ENCODE data around the gene OLFML3.

Gene OLFML3

DNA sequence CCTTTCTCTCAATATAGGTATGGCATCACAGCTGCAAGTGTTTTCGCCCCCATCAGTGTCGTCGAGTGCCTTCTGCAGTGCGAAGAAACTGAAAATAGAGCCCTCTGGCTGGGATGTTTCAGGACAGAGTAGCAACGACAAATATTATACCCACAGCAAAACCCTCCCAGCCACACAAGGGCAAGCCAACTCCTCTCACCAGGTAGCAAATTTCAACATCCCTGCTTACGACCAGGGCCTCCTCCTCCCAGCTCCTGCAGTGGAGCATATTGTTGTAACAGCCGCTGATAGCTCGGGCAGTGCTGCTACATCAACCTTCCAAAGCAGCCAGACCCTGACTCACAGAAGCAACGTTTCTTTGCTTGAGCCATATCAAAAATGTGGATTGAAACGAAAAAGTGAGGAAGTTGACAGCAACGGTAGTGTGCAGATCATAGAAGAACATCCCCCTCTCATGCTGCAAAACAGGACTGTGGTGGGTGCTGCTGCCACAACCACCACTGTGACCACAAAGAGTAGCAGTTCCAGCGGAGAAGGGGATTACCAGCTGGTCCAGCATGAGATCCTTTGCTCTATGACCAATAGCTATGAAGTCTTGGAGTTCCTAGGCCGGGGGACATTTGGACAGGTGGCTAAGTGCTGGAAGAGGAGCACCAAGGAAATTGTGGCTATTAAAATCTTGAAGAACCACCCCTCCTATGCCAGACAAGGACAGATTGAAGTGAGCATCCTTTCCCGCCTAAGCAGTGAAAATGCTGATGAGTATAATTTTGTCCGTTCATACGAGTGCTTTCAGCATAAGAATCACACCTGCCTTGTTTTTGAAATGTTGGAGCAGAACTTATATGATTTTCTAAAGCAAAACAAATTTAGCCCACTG lies 38.7 kb upstream of the OLFML3 start:
- TF ChIP-seq, protein P1, sequence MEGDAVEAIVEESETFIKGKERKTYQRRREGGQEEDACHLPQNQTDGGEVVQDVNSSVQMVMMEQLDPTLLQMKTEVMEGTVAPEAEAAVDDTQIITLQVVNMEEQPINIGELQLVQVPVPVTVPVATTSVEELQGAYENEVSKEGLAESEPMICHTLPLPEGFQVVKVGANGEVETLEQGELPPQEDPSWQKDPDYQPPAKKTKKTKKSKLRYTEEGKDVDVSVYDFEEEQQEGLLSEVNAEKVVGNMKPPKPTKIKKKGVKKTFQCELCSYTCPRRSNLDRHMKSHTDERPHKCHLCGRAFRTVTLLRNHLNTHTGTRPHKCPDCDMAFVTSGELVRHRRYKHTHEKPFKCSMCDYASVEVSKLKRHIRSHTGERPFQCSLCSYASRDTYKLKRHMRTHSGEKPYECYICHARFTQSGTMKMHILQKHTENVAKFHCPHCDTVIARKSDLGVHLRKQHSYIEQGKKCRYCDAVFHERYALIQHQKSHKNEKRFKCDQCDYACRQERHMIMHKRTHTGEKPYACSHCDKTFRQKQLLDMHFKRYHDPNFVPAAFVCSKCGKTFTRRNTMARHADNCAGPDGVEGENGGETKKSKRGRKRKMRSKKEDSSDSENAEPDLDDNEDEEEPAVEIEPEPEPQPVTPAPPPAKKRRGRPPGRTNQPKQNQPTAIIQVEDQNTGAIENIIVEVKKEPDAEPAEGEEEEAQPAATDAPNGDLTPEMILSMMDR (IDR thresholded peaks at IDR 0.05): no peak
- Histone ChIP-seq H3K27me3 (no peaks in the 10 kb centered on the region), H3K9me3 (no peaks in the 10 kb centered on the region), H3K4me1 (ENCODE audit: control insufficient read depth in 1 of 2, insufficient read depth in 1 of 2, low read depth in 1 of 2, low read length in 1 of 2) (peaks cover 82 to 93% of the 10 kb centered on the region in 2 experiments), H3K36me3 (peaks cover 19% of the 10 kb centered on the region), H3K27ac (peak overlapping the region; percentile 76), H3K4me3 (ENCODE audit: low read depth in 1 of 2, low read length in 1 of 2) (peak overlapping the region; percentile 15 to 27)

DNA sequence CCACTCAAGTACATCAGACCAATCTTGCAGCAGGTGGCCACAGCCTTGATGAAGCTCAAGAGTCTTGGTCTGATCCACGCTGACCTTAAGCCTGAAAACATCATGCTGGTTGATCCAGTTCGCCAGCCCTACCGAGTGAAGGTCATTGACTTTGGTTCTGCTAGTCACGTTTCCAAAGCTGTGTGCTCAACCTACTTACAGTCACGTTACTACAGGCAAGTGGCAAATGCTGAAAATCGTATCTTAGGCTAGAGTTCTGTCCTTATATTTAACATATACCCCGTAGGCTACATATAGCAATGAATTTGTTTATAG lies 38.1 kb upstream of the OLFML3 start:
- no peaks in the 10 kb centered on the region for H3K27me3 ChIP-seq
- H3K4me1 ChIP-seq (ENCODE audit: control insufficient read depth in 1 of 2, insufficient read depth in 1 of 2, low read depth in 1 of 2, low read length in 1 of 2): peaks cover 82 to 93% of the 10 kb centered on the region in 2 experiments
- no peak overlapping the region for H3K4me3 ChIP-seq (ENCODE audit: low read depth in 1 of 2, low read length in 1 of 2)
- peak overlapping the region; percentile 76 for H3K27ac ChIP-seq
- H3K9me3 ChIP-seq: no peaks in the 10 kb centered on the region
- TF ChIP-seq, protein P1 (IDR thresholded peaks at IDR 0.05): no peak
- H3K36me3 ChIP-seq: peaks cover 19% of the 10 kb centered on the region

DNA sequence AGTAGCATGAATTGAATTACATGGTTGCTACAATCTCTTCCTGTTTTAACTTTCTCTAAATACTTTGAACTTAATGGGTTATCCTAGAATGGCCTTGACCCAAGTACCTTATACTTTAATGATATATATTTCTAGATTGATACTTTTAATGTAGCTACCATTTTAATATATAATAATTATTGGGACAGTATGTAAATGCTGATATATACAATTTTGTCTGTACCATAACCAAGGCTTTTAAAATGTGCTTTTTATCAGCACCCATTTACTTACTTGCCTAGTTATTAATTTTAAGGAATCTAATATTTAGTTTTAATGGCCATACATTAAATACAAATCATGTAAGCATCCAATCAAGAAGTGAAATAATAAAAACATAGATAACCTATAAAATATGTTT lies 36.7 kb upstream of the OLFML3 start:
- TF ChIP-seq, protein P1 (IDR thresholded peaks at IDR 0.05): no peak
- H3K9me3 ChIP-seq: no peaks in the 10 kb centered on the region
- H3K27me3 ChIP-seq: no peaks in the 10 kb centered on the region
- H3K36me3 ChIP-seq: peaks cover 19% of the 10 kb centered on the region
- H3K27ac ChIP-seq: peak overlapping the region; percentile 63
- no peak overlapping the region for H3K4me3 ChIP-seq (ENCODE audit: low read depth in 1 of 2, low read length in 1 of 2)
- peaks cover 82 to 93% of the 10 kb centered on the region in 2 experiments for H3K4me1 ChIP-seq (ENCODE audit: control insufficient read depth in 1 of 2, insufficient read depth in 1 of 2, low read depth in 1 of 2, low read length in 1 of 2)

DNA sequence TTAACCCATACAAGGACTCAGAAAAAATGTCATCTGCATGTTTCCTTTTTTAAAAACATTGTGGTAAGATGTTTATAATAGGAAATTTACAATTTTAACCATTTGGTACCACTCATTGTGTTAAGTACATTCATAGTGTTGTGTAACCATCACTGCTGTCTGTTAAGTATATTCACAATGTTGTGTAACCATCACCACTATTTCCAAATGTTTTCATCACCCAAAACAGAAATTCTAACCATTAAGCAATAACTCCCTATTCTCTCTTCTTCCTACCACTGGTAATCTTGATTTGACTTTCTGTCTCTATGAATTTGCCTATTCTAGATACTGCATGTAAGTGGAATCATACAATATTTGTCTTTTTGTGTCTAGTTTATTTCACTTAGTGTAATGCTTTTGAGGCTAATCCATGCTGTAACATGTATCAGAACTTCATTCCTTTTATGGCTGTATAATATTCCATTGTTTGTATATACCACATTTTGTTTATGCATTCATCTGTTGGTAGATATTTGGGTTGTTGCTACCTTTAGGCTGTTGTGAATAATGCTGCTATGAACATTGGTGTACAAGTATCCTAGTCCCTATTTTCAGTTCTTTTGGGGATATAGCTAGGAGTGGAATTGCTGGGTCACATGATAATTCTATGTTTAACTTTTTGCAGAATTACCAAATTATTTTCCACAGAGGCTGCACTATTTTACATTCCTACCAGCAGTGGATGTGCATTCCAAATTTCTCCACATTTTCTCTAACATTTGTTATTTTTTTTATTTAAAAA lies 36.1 kb upstream of the OLFML3 start:
- Histone ChIP-seq H3K4me1 (ENCODE audit: control insufficient read depth in 1 of 2, insufficient read depth in 1 of 2, low read depth in 1 of 2, low read length in 1 of 2) (peaks cover 82 to 95% of the 10 kb centered on the region in 2 experiments), H3K9me3 (no peaks in the 10 kb centered on the region)
- TF ChIP-seq, protein P1 (IDR thresholded peaks at IDR 0.05): no peak

DNA sequence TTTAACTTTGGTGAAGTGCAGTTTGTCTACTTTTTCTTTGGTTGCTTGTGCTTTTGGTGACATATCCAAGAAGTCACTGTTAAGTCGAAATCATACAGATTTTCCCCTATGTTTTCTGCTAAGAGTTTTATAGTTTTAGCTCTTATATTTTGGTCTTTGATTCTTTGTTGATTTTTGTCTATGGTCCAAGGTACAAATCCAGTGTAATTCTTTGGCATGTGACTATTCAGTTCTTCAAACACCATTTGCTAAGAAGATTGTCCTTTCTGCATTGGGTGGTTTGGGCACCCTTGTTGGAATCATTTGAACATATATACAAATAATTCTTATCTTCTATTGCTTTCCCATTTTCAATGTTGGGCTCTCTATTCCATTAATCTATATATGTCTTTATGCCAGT lies 33.9 kb upstream of the OLFML3 start:
- TF ChIP-seq, protein P1 (IDR thresholded peaks at IDR 0.05): no peak
- peaks cover 18% of the 10 kb centered on the region for H3K36me3 ChIP-seq
- H3K27ac ChIP-seq: peak overlapping the region; percentile 26
- H3K4me1 ChIP-seq (ENCODE audit: control insufficient read depth in 1 of 2, insufficient read depth in 1 of 2, low read depth in 1 of 2, low read length in 1 of 2): peaks cover 69 to 83% of the 10 kb centered on the region in 2 experiments
- no peak overlapping the region for H3K4me3 ChIP-seq (ENCODE audit: low read depth in 1 of 2, low read length in 1 of 2)
- H3K27me3 ChIP-seq: no peaks in the 10 kb centered on the region
- no peaks in the 10 kb centered on the region for H3K9me3 ChIP-seq

More for the DNA sequence above, 36.1 kb upstream of the OLFML3 start:
- Histone ChIP-seq H3K4me3 (ENCODE audit: low read depth in 1 of 2, low read length in 1 of 2) (peak overlapping the region in 1 of 2 experiments; percentile 1), H3K27ac (peak overlapping the region; percentile 63), H3K36me3 (peaks cover 19% of the 10 kb centered on the region), H3K27me3 (no peaks in the 10 kb centered on the region)
